ENCODE measurements around the gene BNIP2.

DNA sequence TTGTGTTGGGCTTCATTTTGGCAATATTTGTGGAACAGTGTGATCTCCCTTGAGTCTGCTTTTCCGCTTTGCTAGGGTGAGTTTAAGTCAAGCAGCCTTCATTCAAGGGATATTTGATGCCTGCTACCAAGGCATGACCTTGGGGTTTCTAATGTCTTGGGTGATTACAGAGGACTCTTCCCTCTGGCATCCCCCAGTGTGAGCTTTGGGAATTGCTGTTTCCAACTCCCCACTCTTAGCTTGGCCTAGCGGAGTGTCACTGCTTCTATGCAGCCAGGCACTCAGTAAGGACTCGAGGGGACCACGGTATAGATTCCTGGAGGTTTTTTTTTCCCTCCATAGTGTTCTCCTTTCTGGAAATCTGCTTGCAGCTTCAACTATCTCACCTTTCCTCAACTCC, 56.4 kb downstream of the BNIP2 start:
- TF ChIP-seq YY1 (IDR thresholded peaks at IDR 0.05; ENCODE audit: insufficient read depth, insufficient read length) (no peak), ZNF274 (IDR thresholded peaks at IDR 0.05; ENCODE audit: low read depth, low read length) (no peak)
